NB4 (cell line): ENCODE data around the gene PITPNM3.

Source experiments
- CTCF ChIP-seq: IDR thresholded peaks from one replicate; pipeline ENCODE4 v1.5.1; 2012; ENCODE audit warnings: low read depth, low read length
- MAX ChIP-seq: IDR thresholded peaks from 2 replicates; pipeline ENCODE4 v1.6.1; 2011; ENCODE audit warnings: low read depth, low read length
- MYC ChIP-seq: IDR thresholded peaks from 2 replicates; pipeline ENCODE4 v1.6.1; 2011; ENCODE audit warnings: low read depth, low read length
- POLR2A ChIP-seq: IDR thresholded peaks from 2 replicates; pipeline ENCODE4 v1.6.1; 2011; ENCODE audit warnings: mild to moderate bottlenecking; ENCODE audit not compliant: insufficient read length; ENCODE audit errors: extremely low read depth

GRCh38 chr17:6491071-6491700 lies 65.2 kb downstream of the PITPNM3 start:
- TF ChIP-seq CTCF (no peak), POLR2A (no peak), MAX (no peak), MYC (no peak)
